Neuron (in vitro differentiated cells): ENCODE results near the gene RMND5B.

Experiments used
- H2AFZ ChIP-seq: one replicate; pipeline ENCODE4 v1.6.1; 2013; ENCODE audit warnings: low read depth, mild to moderate bottlenecking, inconsistent platforms, low read length, moderate library complexity
- H3K27me3 ChIP-seq: one replicate; pipeline ENCODE4 v1.6.1; 2013; ENCODE audit warnings: low read length; ENCODE audit not compliant: insufficient read depth
- H3K36me3 ChIP-seq: one replicate; pipeline ENCODE4 v1.6.1; 2013; ENCODE audit warnings: low read length; ENCODE audit not compliant: insufficient read depth
- H3K4me1 ChIP-seq: one replicate; pipeline ENCODE4 v1.6.1; 2013; ENCODE audit warnings: low read length; ENCODE audit not compliant: insufficient read depth
- H3K4me3 ChIP-seq: 2 replicates; pipeline ENCODE4 v1.5.1; 2013; ENCODE audit warnings: mild to moderate bottlenecking, low read length, moderate library complexity
- H3K9me3 ChIP-seq: one replicate; pipeline ENCODE4 v1.6.1; 2013; ENCODE audit warnings: low read length

The RMND5B gene

DNA sequence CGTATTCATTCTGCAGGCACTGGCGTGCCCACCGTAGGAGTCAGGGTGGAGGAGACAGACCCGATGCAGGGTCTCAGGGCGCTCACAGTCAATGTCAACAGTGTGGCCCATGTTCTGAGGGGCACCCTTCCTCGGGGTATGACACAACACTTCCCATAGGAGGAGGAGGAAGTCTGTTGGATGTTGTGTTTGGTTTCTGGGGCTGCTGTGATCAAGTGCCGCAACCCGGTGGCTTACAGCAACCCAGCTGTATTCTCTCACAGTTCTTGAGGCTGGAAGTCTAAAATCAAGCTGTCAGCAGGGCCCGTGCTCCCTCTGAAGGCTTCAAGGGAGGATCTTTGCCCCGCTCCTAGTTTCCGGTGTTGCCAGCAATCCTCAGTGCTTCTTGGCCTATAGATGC, 67.9 kb downstream of the RMND5B start:
- H3K36me3 ChIP-seq = no peaks in the 10 kb centered on the region
- H3K27me3 ChIP-seq = peaks cover 5% of the 10 kb centered on the region
- H3K4me3 ChIP-seq = no peak overlapping the region
- H3K9me3 ChIP-seq = peaks cover 2% of the 10 kb centered on the region
- no peaks in the 10 kb centered on the region for H3K4me1 ChIP-seq
- no peak overlapping the region for H2AFZ ChIP-seq

DNA sequence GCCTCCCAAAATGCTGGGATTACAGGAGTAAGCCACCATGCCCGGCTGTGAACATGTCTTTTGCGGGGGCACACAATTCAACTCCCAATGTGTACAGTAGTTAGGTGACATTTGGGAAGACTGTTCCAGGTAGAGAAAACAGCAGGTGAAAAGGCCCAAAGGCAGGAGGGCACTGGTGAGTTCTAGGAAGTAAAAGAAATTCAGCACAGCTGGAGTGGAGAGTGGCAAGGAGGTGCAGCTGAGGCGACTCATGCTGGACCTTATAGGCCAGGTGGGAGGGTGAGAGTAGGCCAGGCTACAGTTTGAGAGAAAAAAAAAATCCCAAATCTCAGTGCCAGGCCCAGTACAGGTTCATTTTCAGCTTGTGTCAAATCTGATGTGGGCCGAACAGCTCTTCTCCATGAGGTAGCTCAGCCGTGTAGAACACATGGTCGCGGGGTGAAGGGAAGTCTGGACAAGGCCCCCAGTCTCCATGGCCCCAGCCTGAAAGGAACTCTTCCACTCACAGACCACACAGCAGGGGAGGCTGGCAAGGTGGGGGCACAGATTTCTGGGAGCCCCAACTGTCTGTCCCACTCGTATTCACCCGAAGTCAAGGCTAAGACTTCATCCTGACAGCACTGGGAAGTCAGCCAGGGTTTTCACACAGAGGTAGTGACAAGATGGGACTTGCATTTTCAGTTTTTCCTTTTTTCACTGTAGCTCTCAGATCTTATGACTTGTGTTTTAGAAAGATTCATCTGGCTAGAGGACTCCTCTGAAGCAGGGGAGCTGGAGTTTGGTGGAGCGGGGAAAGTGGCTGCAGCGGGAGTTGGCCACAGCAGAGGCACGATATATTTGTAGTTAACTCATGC, 69.0 kb downstream of the RMND5B start:
- Histone ChIP-seq H3K36me3 (no peaks in the 10 kb centered on the region), H3K4me1 (no peaks in the 10 kb centered on the region), H2AFZ (no peak overlapping the region), H3K9me3 (no peaks in the 10 kb centered on the region), H3K27me3 (no peaks in the 10 kb centered on the region), H3K4me3 (no peak overlapping the region)
